Thyroid gland (tissue), 4 donors: ENCODE data around the gene THRB. TPM values are rescaled to one million over a fixed set of nuclear protein-coding genes. Genes with fewer than 3 reads are reported as not detected.

Source experiments
- DNase-seq, 2 donors: peaks; one replicate each; pipeline ENCODE4 v3.0.0-alpha.2; 2019
- H3K27ac ChIP-seq, 3 donors: fragments of 200-600 bp; sonication (generic); 1 replicate in 2 of 3; 2 replicates in 1 of 3; pipeline ENCODE4 v1.5.1; 2016 to 2019; ENCODE audit warnings: mild to moderate bottlenecking in 1 of 3, moderate library complexity in 1 of 3
- H3K27me3 ChIP-seq: fragments of 200-600 bp; sonication (generic); one replicate; pipeline ENCODE4 v1.5.1; 2019
- H3K36me3 ChIP-seq, 2 donors: fragments of 200-600 bp; sonication (generic); one replicate each; pipeline ENCODE4 v1.5.1; 2016 to 2019
- H3K4me1 ChIP-seq, 2 donors: fragments of 200-600 bp; sonication (generic); one replicate each; pipeline ENCODE4 v1.5.1; 2017 to 2019
- H3K4me3 ChIP-seq, 3 donors: fragments of 200-600 bp; sonication (generic); replicated peaks in 1 of 3; 1 replicate in 2 of 3; 2 replicates in 1 of 3; pipeline ENCODE4 v1.5.1; 2016; ENCODE audit warnings: mild to moderate bottlenecking in 1 of 3
- H3K9me3 ChIP-seq: fragments of 200-600 bp; sonication (generic); one replicate; pipeline ENCODE4 v1.5.1; 2017
- POLR2A ChIP-seq, 2 donors: fragments of 450-650 bp; IDR thresholded peaks; one replicate each; pipeline ENCODE4 v1.6.1; 2017; ENCODE audit warnings: antibody characterized with exemption in 2 of 2, mild to moderate bottlenecking in 2 of 2, moderate library complexity in 1 of 2
- WGBS, 2 donors: methylation state at CpG; one replicate each; pipeline ENCODE4 v1.1.5; 2017; 5-methylcytosine and 5-hydroxymethylcytosine counted together
- intact Hi-C: fragments of 100-400 bp; cut with DNase I; formaldehyde crosslinking; loops from one replicate; pipeline ENCODE4 v1.15.1; 2023
- total RNA-seq, 4 donors: library from RNA; depleted of rRNA; stranded (reverse); fragments of >200 nt; gene quantifications; one replicate each; pipeline ENCODE4 v1.2.3, GENCODE V29; 2016
- TF ChIP-seq, protein P1 (sequence below), 6 experiments: fragments of 200-600 bp in 3 of 6; fragments of 450-650 bp in 3 of 6; sonication (generic) in 3 of 6; IDR thresholded peaks; one replicate each; pipeline ENCODE4 v1.5.1; 2016 to 2019; ENCODE audit warnings: antibody characterized with exemption in 6 of 6, mild to moderate bottlenecking in 2 of 6, inconsistent platforms in 1 of 6, moderate library complexity in 1 of 6

THRB gene
- total RNA-seq, 4 donors from 2014 or later: 11.1 to 33.2 (median 13.4) TPM

DNA sequence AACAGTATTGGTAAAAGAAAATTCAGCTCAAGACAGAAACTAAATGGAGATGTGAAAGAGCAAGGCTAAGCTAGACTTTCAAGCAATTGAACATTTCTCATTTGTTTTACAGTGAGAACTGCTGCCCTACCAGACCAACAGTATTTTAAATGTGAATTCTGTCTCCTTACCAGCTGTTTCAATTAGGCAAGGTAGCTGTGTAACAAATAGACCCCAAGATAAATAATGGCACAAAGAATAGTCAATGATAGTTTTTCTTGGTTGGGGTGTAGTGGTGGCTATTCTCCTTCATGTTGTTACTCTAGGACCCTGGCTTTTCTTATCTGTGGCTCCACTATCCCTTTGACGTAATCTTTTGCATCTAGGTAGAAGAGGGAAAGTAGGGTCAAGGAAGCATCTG is 30.4 kb upstream of the THRB start:
- WGBS, 2 donors: 100% methylated on average over 1 of the region's 1 CpG
- intact Hi-C loops: no loop called here
- Histone ChIP-seq H3K27me3 (no peaks in the 10 kb centered on the region), H3K36me3 (no peaks in the 10 kb centered on the region), H3K9me3 (no peaks in the 10 kb centered on the region), H3K4me1 (peaks cover 0 to 4% of the 10 kb centered on the region in 2 donors), H3K27ac (no peak overlapping the region), H3K4me3 (no peak overlapping the region)
- no peak for DNase-seq
- TF ChIP-seq POLR2A (IDR thresholded peaks at IDR 0.05): no peak
- TF ChIP-seq, protein P1, sequence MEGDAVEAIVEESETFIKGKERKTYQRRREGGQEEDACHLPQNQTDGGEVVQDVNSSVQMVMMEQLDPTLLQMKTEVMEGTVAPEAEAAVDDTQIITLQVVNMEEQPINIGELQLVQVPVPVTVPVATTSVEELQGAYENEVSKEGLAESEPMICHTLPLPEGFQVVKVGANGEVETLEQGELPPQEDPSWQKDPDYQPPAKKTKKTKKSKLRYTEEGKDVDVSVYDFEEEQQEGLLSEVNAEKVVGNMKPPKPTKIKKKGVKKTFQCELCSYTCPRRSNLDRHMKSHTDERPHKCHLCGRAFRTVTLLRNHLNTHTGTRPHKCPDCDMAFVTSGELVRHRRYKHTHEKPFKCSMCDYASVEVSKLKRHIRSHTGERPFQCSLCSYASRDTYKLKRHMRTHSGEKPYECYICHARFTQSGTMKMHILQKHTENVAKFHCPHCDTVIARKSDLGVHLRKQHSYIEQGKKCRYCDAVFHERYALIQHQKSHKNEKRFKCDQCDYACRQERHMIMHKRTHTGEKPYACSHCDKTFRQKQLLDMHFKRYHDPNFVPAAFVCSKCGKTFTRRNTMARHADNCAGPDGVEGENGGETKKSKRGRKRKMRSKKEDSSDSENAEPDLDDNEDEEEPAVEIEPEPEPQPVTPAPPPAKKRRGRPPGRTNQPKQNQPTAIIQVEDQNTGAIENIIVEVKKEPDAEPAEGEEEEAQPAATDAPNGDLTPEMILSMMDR (IDR thresholded peaks at IDR 0.05): no peak

DNA sequence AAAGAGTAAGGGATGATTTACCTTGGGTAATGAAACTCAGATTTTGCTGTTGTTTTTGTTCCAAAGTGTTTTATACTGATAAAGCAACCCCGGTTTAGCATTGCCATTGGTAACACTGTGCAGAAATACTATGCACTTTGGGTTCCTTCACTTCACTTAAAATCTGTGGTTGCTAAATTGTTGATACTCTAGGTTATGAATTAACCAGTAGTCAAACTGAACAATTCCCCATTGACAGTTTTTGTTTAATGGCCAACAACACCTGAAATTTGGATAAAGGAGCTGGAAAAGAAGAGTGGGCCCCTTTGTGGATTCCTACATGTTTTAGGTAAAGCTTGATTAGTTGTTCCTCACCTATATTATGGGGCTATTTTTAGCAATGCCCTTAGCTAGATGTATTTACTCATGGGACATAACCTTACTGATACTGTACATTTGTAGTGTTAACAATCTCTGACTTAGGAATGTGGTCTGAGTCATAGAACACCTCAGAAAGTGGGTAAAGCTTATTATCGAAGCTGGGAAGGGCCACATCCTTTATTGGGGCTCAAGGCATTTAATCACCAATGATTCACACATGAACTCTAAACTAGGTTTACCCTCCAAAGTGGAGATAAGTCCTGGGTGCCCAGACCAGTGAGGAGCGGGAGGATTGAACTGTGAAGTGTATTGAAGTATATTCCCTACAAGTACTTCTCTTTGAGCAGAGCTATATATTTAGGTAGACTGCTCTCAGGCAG is 29.5 kb upstream of the THRB start:
- H3K36me3 ChIP-seq: no peaks in the 10 kb centered on the region
- H3K4me1 ChIP-seq: peaks cover 0 to 4% of the 10 kb centered on the region in 2 donors
- no peaks in the 10 kb centered on the region for H3K27me3 ChIP-seq
- H3K4me3 ChIP-seq: no peak overlapping the region
- intact Hi-C loops: no loop called here
- 91 to 94% methylated on average over 3 of the region's 3 CpGs for WGBS, 2 donors
- no peak for TF ChIP-seq POLR2A (IDR thresholded peaks at IDR 0.05)
- TF ChIP-seq, protein P1 (IDR thresholded peaks at IDR 0.05): no peak
- no peaks in the 10 kb centered on the region for H3K9me3 ChIP-seq
- H3K27ac ChIP-seq: no peak overlapping the region
- DNase-seq: no peak

DNA sequence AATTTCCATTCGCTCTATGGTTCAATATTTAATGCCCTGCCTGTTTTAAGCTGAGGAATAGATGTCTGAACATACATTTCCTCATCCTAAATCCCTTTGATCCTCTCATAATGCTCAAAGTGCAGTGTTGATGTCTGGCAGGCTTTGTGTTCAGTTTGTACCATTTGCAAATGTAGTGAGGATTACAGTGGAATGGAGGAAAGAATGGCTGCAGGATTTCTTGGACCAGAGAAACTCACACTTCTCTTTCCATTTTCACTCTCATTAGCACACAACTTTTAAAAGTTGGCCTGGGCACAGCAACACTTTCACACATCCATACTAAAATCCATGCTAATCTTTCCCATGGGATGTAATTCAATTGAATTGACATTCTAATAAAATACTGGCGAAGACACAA is 28.6 kb upstream of the THRB start:
- no peak overlapping the region for H3K27ac ChIP-seq
- intact Hi-C loops: no loop called here
- H3K4me3 ChIP-seq: no peak overlapping the region
- TF ChIP-seq, protein P1 (IDR thresholded peaks at IDR 0.05): no peak
- TF ChIP-seq POLR2A (IDR thresholded peaks at IDR 0.05): no peak
- H3K4me1 ChIP-seq: peaks cover 0 to 4% of the 10 kb centered on the region in 2 donors
- no peak for DNase-seq
- 94 to 97% methylated on average over 2 of the region's 2 CpGs for WGBS, 2 donors
- no peaks in the 10 kb centered on the region for H3K27me3 ChIP-seq
- no peaks in the 10 kb centered on the region for H3K36me3 ChIP-seq
- H3K9me3 ChIP-seq: no peaks in the 10 kb centered on the region

GRCh38 chr3:24522146-24522579 is 27.5 kb upstream of the THRB start:
- Histone ChIP-seq H3K36me3 (no peaks in the 10 kb centered on the region), H3K27ac (peak overlapping the region; percentile 80 to 92 (median 83)), H3K4me3 (peak overlapping the region in 2 of 3 donors; percentile 62 to 77), H3K4me1 (peaks cover 0 to 4% of the 10 kb centered on the region in 2 donors), H3K9me3 (no peaks in the 10 kb centered on the region), H3K27me3 (no peaks in the 10 kb centered on the region)
- TF ChIP-seq, protein P1 (IDR thresholded peaks at IDR 0.05): no peak
- TF ChIP-seq POLR2A (IDR thresholded peaks at IDR 0.05): no peak
- intact Hi-C loops: no loop called here
- WGBS, 2 donors: 18 to 28% methylated on average over 16 of the region's 16 CpGs
- DNase-seq: no peak

DNA sequence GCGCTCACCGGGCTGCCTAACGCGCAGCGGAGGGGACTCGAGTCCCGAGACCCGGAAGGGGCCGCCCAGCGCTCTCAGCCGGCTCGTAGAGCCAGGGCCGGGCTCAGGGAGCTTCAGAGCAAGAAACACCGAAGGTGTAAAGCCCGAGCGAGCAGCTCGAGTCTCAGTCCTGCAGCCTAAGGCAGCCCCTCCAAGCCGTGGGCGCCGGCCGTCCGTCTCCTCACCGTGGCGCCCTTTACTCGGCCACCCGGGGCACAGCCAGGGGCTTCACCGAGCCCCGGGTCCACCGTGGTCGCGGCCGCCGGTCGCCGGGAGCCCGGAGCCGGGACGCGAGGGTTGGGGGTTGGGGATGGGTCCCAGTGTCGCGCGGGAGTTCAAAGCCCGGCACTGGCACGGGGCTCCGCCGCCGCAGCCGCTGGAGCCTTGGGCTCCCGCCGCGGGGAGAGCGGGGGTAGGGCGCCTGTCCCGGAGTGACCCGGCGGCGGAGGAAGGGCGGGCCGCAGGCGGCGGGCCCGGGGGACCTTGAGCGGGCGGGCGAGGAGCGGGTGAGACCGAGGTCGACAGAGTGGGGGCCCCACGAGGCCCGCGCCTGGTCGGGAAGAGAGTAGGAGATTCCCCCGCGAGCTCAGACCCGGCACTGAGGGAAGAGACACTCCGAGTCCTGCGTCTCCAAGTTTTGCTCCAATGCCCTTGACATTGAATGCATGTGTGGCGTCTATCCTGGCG is 26.9 kb upstream of the THRB start:
- Histone ChIP-seq H3K27ac (peak overlapping the region; percentile 80 to 92 (median 83)), H3K4me1 (peaks cover 0 to 4% of the 10 kb centered on the region in 2 donors), H3K36me3 (no peaks in the 10 kb centered on the region), H3K4me3 (peak overlapping the region in 2 of 3 donors; percentile 62 to 77), H3K27me3 (no peaks in the 10 kb centered on the region), H3K9me3 (no peaks in the 10 kb centered on the region)
- TF ChIP-seq, protein P1 (IDR thresholded peaks at IDR 0.05): no peak
- TF ChIP-seq POLR2A (IDR thresholded peaks at IDR 0.05): peak in 1 of 2 donors; percentile 41
- DNase-seq: peak; percentile 67 to 76
- intact Hi-C loops: no loop called here
- WGBS, 2 donors: 0 to 2% methylated on average over 13 to 30 of the region's 79 CpGs
